ENCODE data around the gene CORO2B.

- TF ChIP-seq CTCF (IDR thresholded peaks at IDR 0.05) (no peak), RFX5 (IDR thresholded peaks at IDR 0.05; ENCODE audit: low read length) (no peak), GABPA (IDR thresholded peaks at IDR 0.05; ENCODE audit: low read depth) (no peak), MAX (IDR thresholded peaks at IDR 0.05; ENCODE audit: low read depth) (no peak), FOXJ3 (CRISPR knock-in tag; IDR thresholded peaks at IDR 0.05) (no peak), POLR2AphosphoS5 (IDR thresholded peaks at IDR 0.05; ENCODE audit: low read depth, low read length) (no peak), MEF2A (IDR thresholded peaks at IDR 0.05; ENCODE audit: borderline replicate concordance, low read depth) (no peak)
Observed at GRCh38 chr15:68582236-68582635, 3.4 kb downstream of the CORO2B start.
